CD4-positive, alpha-beta T cell (primary cell): Measurements from ENCODE around the gene JAZF1. TPM values are rescaled to one million over a fixed set of nuclear protein-coding genes. Genes with fewer than 3 reads are reported as not detected.

ENCODE experiments used
- ATAC-seq: fragments of 200-7000 bp; cut with Tn5 transposase; one replicate; pipeline ENCODE4 v1.10.0; 2022; ENCODE audit warnings: mild to moderate bottlenecking; ENCODE audit not compliant: poor library complexity
- CTCF ChIA-PET: fragments of 350-600 bp; sonication (Branson Sonifier 250); formaldehyde crosslinking; loops from one replicate; lab custom pipeline; 2021; ENCODE audit warnings: antibody characterized with exemption, inconsistent platforms; lab: Charles Lee
- POLR2A ChIA-PET: fragments of 350-600 bp; sonication (Branson Sonifier 250); formaldehyde crosslinking; loops from one replicate; lab custom pipeline; 2021; ENCODE audit warnings: antibody characterized with exemption, inconsistent platforms; lab: Charles Lee
- DNase-seq, 14 experiments: peaks; one replicate each; pipeline ENCODE4 v3.0.0-alpha.2; 2013 to 2020; ENCODE audit warnings: mixed read lengths in 2 of 14
- H3K27ac ChIP-seq, 2 donors: one replicate each; pipeline versions ENCODE4 v1.5.1 to v1.7.0; 2013; ENCODE audit warnings: low read length in 2 of 2, low read depth in 1 of 2, mild to moderate bottlenecking in 1 of 2
- H3K27me3 ChIP-seq, 2 experiments: 1 replicate in 1 of 2; 2 replicates in 1 of 2; pipeline versions ENCODE4 v1.6.1 to v1.7.0; 2013; ENCODE audit warnings: low read length in 2 of 2, control low read depth in 1 of 2, mild to moderate bottlenecking in 1 of 2, moderate library complexity in 1 of 2; ENCODE audit not compliant: insufficient read depth in 2 of 2, control insufficient read depth in 1 of 2
- H3K36me3 ChIP-seq: one replicate; pipeline ENCODE4 v1.6.1; 2013; ENCODE audit warnings: low read length, control low read depth; ENCODE audit not compliant: insufficient read depth
- H3K4me1 ChIP-seq: one replicate; pipeline ENCODE4 v1.6.1; 2013; ENCODE audit warnings: low read length, control low read depth; ENCODE audit not compliant: insufficient read depth
- H3K4me3 ChIP-seq: one replicate; pipeline ENCODE4 v1.5.1; 2013; ENCODE audit warnings: mild to moderate bottlenecking, low read length, moderate library complexity
- H3K9me3 ChIP-seq, 2 experiments: 1 replicate in 1 of 2; 2 replicates in 1 of 2; pipeline versions ENCODE4 v1.6.1 to v1.7.0; 2013; ENCODE audit warnings: low read length in 2 of 2, mild to moderate bottlenecking in 2 of 2, control low read depth in 1 of 2, moderate library complexity in 1 of 2; ENCODE audit not compliant: control insufficient read depth in 1 of 2, insufficient read depth in 1 of 2
- H3K27ac Mint-ChIP-seq: one replicate; pipeline ENCODE4 v1.8.0; 2020; ENCODE audit warnings: mixed read lengths
- H3K27me3 Mint-ChIP-seq: one replicate; pipeline ENCODE4 v1.8.0; 2021; ENCODE audit warnings: mixed read lengths
- H3K36me3 Mint-ChIP-seq: one replicate; pipeline ENCODE4 v1.8.0; 2021; ENCODE audit warnings: low read depth, mixed read lengths
- H3K4me1 Mint-ChIP-seq: one replicate; pipeline ENCODE4 v1.8.0; 2021; ENCODE audit warnings: low read depth, mixed read lengths
- H3K4me3 Mint-ChIP-seq: one replicate; pipeline ENCODE4 v1.8.0; 2020; ENCODE audit warnings: mild to moderate bottlenecking, mixed read lengths
- H3K9me3 Mint-ChIP-seq: one replicate; pipeline ENCODE4 v1.8.0; 2020; ENCODE audit warnings: mixed read lengths
- intact Hi-C, 2 experiments: fragments of 100-400 bp; cut with DNase I in 1 of 2; cut with micrococcal nuclease in 1 of 2; formaldehyde crosslinking; loops; one replicate each; pipeline versions ENCODE4 v1.15.1 to v1.9.0; 2023 to 2025; cut with DNase I, micrococcal nuclease
- total RNA-seq, 174 experiments: library from RNA in 2 of 174; stranded (reverse) in 2 of 174; gene quantifications; one replicate each; pipeline ENCODE4 v1.2.3 and lab custom pipeline; 2021 to 2026
- TF ChIP-seq, protein P1 (sequence below): fragments of 200-600 bp; IDR thresholded peaks from one replicate; pipeline ENCODE4 v1.8.0; 2022; ENCODE audit warnings: antibody characterized with exemption, mild to moderate bottlenecking

JAZF1 gene
- total RNA-seq, 2 experiments from 2014 or later, result 9.9 to 11.1 TPM

DNA sequence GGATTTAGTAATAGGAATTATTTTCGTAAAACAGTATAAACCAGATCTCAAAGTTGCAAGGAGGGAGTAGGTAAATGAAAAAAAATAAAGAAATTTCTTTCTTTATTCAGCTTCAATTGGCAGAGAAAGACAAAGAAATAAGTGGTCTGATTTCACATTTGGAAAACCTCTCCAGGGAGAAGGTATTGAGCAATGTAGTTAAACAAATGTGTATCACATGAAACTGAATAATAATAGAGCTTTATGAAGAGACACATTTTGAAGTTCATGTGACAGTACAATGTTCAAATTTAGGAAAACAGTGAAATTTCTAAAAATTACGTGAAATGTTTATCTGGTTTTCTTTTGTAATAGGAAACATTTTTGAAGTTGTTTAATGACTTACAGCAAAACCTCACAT, 377.6 kb downstream of the JAZF1 start:
- Histone ChIP-seq H3K36me3 (peaks cover 14% of the 10 kb centered on the region), H3K9me3 (no peaks in the 10 kb centered on the region), H3K27ac (no peak overlapping the region), H3K4me1 (no peaks in the 10 kb centered on the region), H3K27me3 (no peaks in the 10 kb centered on the region), H3K4me3 (no peak overlapping the region)
- Mint-ChIP-seq H3K4me1 (peaks cover 9% of the 10 kb centered on the region), H3K9me3 (no peaks in the 10 kb centered on the region), H3K36me3 (peaks cover 75% of the 10 kb centered on the region), H3K27me3 (no peaks in the 10 kb centered on the region), H3K27ac (no peak overlapping the region), H3K4me3 (no peak overlapping the region)
- ChIA-PET CTCF (interaction anchor here (1.1 kb wide), 1 partner anchor 28 kb away, joined by 3 read pairs; no protein-coding TSS in a partner anchor), POLR2A (no interaction called here)
- TF ChIP-seq, protein P1, sequence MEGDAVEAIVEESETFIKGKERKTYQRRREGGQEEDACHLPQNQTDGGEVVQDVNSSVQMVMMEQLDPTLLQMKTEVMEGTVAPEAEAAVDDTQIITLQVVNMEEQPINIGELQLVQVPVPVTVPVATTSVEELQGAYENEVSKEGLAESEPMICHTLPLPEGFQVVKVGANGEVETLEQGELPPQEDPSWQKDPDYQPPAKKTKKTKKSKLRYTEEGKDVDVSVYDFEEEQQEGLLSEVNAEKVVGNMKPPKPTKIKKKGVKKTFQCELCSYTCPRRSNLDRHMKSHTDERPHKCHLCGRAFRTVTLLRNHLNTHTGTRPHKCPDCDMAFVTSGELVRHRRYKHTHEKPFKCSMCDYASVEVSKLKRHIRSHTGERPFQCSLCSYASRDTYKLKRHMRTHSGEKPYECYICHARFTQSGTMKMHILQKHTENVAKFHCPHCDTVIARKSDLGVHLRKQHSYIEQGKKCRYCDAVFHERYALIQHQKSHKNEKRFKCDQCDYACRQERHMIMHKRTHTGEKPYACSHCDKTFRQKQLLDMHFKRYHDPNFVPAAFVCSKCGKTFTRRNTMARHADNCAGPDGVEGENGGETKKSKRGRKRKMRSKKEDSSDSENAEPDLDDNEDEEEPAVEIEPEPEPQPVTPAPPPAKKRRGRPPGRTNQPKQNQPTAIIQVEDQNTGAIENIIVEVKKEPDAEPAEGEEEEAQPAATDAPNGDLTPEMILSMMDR, result no peak
- intact Hi-C loops, result no loop called here
- DNase-seq, result no peak
- ATAC-seq, result no peak

DNA sequence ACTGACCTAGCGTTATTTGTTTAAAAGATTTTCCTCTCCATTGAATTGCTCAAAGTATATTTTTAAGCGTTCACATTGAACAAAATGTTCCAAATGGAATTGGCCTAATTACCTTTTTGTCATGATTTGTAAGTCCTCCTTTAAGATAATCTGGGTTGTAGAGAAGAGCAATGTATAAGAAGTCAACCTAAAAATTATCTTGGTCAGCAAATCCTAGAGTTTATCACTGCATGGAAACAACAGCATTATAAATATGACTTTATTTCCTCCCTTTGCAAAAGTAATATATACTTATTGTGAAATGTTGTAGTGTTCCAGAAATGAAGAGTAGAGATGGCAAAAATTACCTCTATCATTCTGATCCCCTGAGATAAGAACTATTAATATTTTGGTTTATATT, 381.4 kb downstream of the JAZF1 start:
- TF ChIP-seq, protein P1, result no peak
- ChIA-PET POLR2A (no interaction called here), CTCF (no interaction called here)
- peaks cover 84% of the 10 kb centered on the region for H3K36me3 Mint-ChIP-seq
- no peak overlapping the region for H3K4me3 Mint-ChIP-seq
- H3K27ac Mint-ChIP-seq, result no peak overlapping the region
- no peaks in the 10 kb centered on the region for H3K4me1 Mint-ChIP-seq
- no peaks in the 10 kb centered on the region for H3K9me3 ChIP-seq
- H3K27me3 Mint-ChIP-seq, result no peaks in the 10 kb centered on the region
- no peak overlapping the region for H3K4me3 ChIP-seq
- intact Hi-C loops, result no loop called here
- no peaks in the 10 kb centered on the region for H3K27me3 ChIP-seq
- no peak overlapping the region for H3K27ac ChIP-seq
- no peak for ATAC-seq
- H3K9me3 Mint-ChIP-seq, result no peaks in the 10 kb centered on the region
- DNase-seq, result no peak
- peaks cover 45% of the 10 kb centered on the region for H3K36me3 ChIP-seq
- no peaks in the 10 kb centered on the region for H3K4me1 ChIP-seq

DNA sequence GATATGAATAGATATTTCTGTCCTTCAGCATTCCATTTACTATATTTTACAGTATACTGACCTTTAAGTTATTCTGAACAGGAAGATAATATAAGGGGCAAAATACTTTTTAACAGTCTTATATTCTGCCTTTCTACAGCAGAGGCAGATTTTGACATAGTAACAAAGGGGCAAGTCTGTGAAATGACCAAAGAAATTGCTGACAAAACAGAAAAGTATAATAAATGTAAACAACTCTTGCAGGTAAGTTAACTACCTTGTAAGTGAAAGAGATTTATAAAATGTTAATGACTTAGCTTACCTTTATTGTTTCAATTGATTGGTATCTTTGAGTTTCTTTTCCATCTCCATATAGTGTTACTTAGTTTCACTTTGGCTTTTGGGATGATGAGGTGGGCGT, 384.6 kb downstream of the JAZF1 start:
- no peak overlapping the region for H3K27ac ChIP-seq
- TF ChIP-seq, protein P1, result no peak
- intact Hi-C loops, result no loop called here
- no peaks in the 10 kb centered on the region for H3K27me3 Mint-ChIP-seq
- peaks cover 87% of the 10 kb centered on the region for H3K36me3 Mint-ChIP-seq
- no peak overlapping the region for H3K4me3 ChIP-seq
- no peaks in the 10 kb centered on the region for H3K4me1 Mint-ChIP-seq
- no peak overlapping the region for H3K27ac Mint-ChIP-seq
- DNase-seq (no peak), ATAC-seq (no peak)
- no peaks in the 10 kb centered on the region for H3K9me3 ChIP-seq
- POLR2A ChIA-PET, result no interaction called here
- H3K4me1 ChIP-seq, result no peaks in the 10 kb centered on the region
- peaks cover 64% of the 10 kb centered on the region for H3K36me3 ChIP-seq
- H3K27me3 ChIP-seq, result no peaks in the 10 kb centered on the region
- no peaks in the 10 kb centered on the region for H3K9me3 Mint-ChIP-seq
- CTCF ChIA-PET, result no interaction called here
- no peak overlapping the region for H3K4me3 Mint-ChIP-seq
